Vagina (tissue), 2 donors: ENCODE results near the gene EVA1A.

Experiments used
- CTCF ChIP-seq, 3 experiments: fragments of 450-650 bp in 2 of 3; fragments of 200-600 bp in 1 of 3; sonication (generic) in 1 of 3; IDR thresholded peaks; one replicate each; pipeline ENCODE4 v1.5.1; 2017 to 2019; ENCODE audit warnings: antibody characterized with exemption in 3 of 3, mild to moderate bottlenecking in 2 of 3, moderate library complexity in 2 of 3
- POLR2A ChIP-seq, 2 donors: fragments of 450-650 bp; IDR thresholded peaks; one replicate each; pipeline ENCODE4 v1.6.1; 2017; ENCODE audit warnings: antibody characterized with exemption in 2 of 2, mild to moderate bottlenecking in 2 of 2, moderate library complexity in 2 of 2

- no peak for TF ChIP-seq CTCF (IDR thresholded peaks at IDR 0.05)
- TF ChIP-seq POLR2A (IDR thresholded peaks at IDR 0.05): no peak
These were observed 27.6 kb downstream of the EVA1A start for GRCh38 chr2:75533135-75533534.
